Thoracic aorta (tissue), 2 donors: ENCODE data around the gene NCAPG2. TPM values are rescaled to one million over a fixed set of nuclear protein-coding genes. Genes with fewer than 3 reads are reported as not detected.

Experiments used
- ATAC-seq: fragments of 150-250 bp; one replicate; pipeline ENCODE4 v1.8.0; 2017; ENCODE audit warnings: low read depth; ENCODE audit not compliant: insufficient number of reproducible peaks, low FRiP score
- DNase-seq: peaks from one replicate; pipeline ENCODE4 v3.0.0-alpha.2; 2020; ENCODE audit warnings: low spot score
- H3K27ac ChIP-seq, 2 donors: fragments of 200-600 bp; sonication (generic); 1 replicate in 1 of 2; 2 replicates in 1 of 2; pipeline ENCODE4 v1.5.1; 2016; ENCODE audit warnings: mild to moderate bottlenecking in 2 of 2, moderate library complexity in 2 of 2
- H3K27me3 ChIP-seq: fragments of 200-600 bp; sonication (generic); replicated peaks from 2 replicates; pipeline ENCODE4 v1.6.0; 2016; ENCODE audit warnings: mild to moderate bottlenecking; ENCODE audit not compliant: insufficient read depth
- H3K36me3 ChIP-seq: fragments of 200-600 bp; sonication (generic); one replicate; pipeline ENCODE4 v1.5.1; 2016
- H3K4me1 ChIP-seq, 2 donors: fragments of 200-600 bp; sonication (generic); 1 replicate in 1 of 2; 2 replicates in 1 of 2; pipeline versions ENCODE4 v1.5.1 to v1.6.0; 2016; ENCODE audit warnings: low read depth in 2 of 2, mild to moderate bottlenecking in 1 of 2; ENCODE audit not compliant: control insufficient read depth in 1 of 2
- H3K4me3 ChIP-seq: fragments of 200-600 bp; sonication (generic); 2 replicates; pipeline ENCODE4 v1.5.1; 2016; ENCODE audit warnings: mild to moderate bottlenecking
- H3K9me3 ChIP-seq: fragments of 200-600 bp; sonication (generic); 2 replicates; pipeline ENCODE4 v1.5.1; 2016
- total RNA-seq, 2 donors: library from RNA; depleted of rRNA; stranded (reverse); fragments of >200 nt; gene quantifications; one replicate each; pipeline versions ENCODE4 v1.1.0 to v1.2.3, GENCODE V29; 2016
- TF ChIP-seq, protein P1 (sequence below): fragments of 200-600 bp; sonication (generic); IDR thresholded peaks from one replicate; pipeline ENCODE4 v1.5.1; 2019; ENCODE audit warnings: antibody characterized with exemption

Gene NCAPG2
- total RNA-seq, 2 donors from 2014 or later: 4.1 to 8.4 TPM

DNA sequence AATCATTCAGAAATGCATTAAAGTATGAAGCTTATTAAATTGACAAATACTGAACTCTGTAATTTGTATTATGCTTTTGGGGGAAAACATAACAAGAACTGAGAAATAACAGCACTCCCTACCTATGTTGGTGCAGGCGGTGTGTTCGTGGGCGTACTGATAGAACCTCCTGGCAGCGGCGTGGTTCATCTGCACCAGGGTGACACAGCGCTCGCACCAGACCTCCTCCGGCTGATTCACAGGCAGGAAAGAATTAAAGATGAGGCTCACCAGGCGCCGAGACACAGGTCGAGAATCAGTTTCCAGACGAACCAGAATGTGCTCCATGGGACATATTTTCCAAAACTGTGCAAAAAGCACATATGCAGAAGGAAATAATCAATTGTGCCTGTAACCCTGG is 40.2 kb downstream of the NCAPG2 start:
- Histone ChIP-seq H3K27me3 (no peaks in the 10 kb centered on the region), H3K27ac (no peak overlapping the region), H3K4me1 (no peaks in the 10 kb centered on the region), H3K9me3 (no peaks in the 10 kb centered on the region), H3K4me3 (no peak overlapping the region), H3K36me3 (no peaks in the 10 kb centered on the region)
- TF ChIP-seq, protein P1, sequence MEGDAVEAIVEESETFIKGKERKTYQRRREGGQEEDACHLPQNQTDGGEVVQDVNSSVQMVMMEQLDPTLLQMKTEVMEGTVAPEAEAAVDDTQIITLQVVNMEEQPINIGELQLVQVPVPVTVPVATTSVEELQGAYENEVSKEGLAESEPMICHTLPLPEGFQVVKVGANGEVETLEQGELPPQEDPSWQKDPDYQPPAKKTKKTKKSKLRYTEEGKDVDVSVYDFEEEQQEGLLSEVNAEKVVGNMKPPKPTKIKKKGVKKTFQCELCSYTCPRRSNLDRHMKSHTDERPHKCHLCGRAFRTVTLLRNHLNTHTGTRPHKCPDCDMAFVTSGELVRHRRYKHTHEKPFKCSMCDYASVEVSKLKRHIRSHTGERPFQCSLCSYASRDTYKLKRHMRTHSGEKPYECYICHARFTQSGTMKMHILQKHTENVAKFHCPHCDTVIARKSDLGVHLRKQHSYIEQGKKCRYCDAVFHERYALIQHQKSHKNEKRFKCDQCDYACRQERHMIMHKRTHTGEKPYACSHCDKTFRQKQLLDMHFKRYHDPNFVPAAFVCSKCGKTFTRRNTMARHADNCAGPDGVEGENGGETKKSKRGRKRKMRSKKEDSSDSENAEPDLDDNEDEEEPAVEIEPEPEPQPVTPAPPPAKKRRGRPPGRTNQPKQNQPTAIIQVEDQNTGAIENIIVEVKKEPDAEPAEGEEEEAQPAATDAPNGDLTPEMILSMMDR: no peak
- no peak for ATAC-seq
- no peak for DNase-seq

DNA sequence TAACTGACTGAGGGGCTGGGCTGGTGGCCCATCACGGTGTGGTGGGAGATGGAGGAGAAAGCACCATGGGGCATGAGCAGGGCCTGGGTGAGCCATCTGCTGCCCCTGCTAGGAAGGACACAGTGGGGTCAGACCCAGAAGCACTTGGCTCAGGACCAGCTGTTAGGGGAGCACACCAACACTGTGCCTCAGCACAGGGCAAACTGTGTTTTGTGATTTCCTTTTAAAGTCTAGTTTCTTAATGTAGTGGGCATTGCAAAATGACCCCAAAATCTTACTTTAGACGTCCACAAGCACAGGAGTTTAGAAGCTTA is 41.2 kb downstream of the NCAPG2 start:
- no peak for ATAC-seq
- Histone ChIP-seq H3K4me1 (no peaks in the 10 kb centered on the region), H3K9me3 (no peaks in the 10 kb centered on the region), H3K4me3 (no peak overlapping the region), H3K36me3 (no peaks in the 10 kb centered on the region), H3K27me3 (no peaks in the 10 kb centered on the region), H3K27ac (no peak overlapping the region)
- DNase-seq: no peak
- TF ChIP-seq, protein P1: no peak

DNA sequence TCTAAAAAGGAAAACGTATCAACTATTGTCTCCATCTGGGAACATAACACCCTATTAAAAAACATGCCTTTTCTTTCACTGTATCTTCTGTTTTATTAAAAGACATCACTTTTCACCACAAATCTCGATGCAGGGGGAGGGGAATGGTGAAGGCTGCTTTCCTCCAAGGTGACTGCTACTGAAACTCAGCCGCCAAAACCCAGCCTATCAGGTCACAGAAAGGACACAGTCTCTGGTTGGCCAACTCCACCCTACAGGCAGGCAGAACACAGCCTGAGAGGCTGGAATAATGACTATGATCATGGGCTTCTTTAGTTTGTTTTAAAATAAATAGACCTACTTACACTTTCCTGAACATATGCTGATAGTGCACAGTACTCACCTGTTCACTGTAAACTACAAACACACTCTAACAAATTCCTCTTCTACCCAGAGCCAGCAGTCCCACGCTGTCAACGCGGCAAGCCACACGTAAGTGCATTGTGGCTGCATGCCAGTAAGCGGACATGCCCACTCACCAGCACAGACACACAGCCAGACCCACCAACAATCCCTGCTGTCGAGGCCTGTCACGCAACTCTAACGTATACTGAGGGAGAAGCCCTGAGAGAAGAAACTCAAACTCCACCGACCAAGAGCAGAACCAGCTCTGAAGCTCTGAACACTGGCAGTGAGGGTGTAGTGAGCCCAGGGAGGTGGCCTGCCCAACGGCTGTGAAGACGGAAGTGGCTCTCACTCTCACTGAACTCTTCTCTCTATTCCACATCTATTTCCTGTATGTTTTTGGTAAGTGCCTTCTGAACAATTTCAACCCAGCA is 41.8 kb downstream of the NCAPG2 start:
- Histone ChIP-seq H3K4me3 (no peak overlapping the region), H3K4me1 (no peaks in the 10 kb centered on the region), H3K27ac (no peak overlapping the region), H3K36me3 (no peaks in the 10 kb centered on the region), H3K27me3 (no peaks in the 10 kb centered on the region), H3K9me3 (no peaks in the 10 kb centered on the region)
- DNase-seq (no peak), ATAC-seq (no peak)
- TF ChIP-seq, protein P1: no peak

DNA sequence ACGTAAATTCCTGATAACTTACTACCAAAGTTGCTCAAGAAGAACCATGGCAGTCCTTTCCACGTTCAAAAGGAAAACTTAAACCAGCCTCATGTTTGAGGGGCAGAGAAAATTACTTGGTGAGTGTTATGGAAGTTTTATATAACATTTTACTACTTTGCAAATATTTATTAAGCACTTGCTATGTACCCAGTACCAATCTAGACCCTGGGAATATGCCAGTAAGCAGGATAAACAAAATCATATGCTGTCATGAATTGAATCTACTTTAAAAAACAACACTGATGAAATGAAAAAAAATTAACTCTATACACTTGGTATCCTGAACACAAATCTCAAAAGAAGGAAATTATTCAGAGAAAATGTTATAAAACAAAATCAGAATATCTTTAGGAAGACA is 46.1 kb downstream of the NCAPG2 start:
- ATAC-seq: no peak
- Histone ChIP-seq H3K27me3 (no peaks in the 10 kb centered on the region), H3K4me1 (no peaks in the 10 kb centered on the region), H3K9me3 (no peaks in the 10 kb centered on the region), H3K36me3 (peaks cover 8% of the 10 kb centered on the region), H3K4me3 (no peak overlapping the region), H3K27ac (no peak overlapping the region)
- TF ChIP-seq, protein P1: no peak
- DNase-seq: no peak

DNA sequence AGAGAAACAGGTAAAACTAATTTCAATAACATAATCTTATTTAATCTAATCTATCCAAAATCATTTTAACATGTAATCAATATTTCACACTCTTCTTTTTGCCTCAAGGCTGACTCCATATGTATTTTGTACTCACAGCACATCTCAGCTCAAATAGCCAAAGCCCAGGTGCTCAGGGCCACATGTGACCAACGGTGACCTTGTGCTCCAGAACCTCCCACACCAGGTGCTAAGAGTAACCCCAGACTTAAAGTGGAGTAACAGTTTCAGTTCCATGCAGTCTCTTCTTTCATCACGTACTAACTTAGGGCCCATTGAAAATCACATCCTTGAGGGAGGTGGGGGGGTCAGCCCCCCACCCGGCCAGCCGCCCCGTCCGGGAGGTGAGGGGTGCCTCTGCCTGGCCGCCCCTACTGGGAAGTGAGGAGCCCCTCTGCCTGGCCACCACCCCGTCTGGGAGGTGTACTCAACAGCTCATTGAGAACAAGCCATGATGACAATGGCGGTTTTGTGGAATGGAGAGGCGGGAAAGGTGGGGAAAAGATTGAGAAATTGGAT is 47.3 kb downstream of the NCAPG2 start:
- Histone ChIP-seq H3K27ac (no peak overlapping the region), H3K27me3 (no peaks in the 10 kb centered on the region), H3K9me3 (no peaks in the 10 kb centered on the region), H3K4me3 (no peak overlapping the region), H3K36me3 (peaks cover 8% of the 10 kb centered on the region), H3K4me1 (no peaks in the 10 kb centered on the region)
- DNase-seq: no peak
- TF ChIP-seq, protein P1: no peak
- ATAC-seq: no peak
